Caki2 (cell line): Measurements from ENCODE around the gene HSPB6. TPM values are rescaled to one million over a fixed set of nuclear protein-coding genes. Genes with fewer than 3 reads are reported as not detected.

Experiments
- DNase-seq: peaks from one replicate; pipeline ENCODE4 v3.0.0-alpha.2; 2015; ENCODE audit warnings: low read depth
- in situ Hi-C: cut with HindIII; loops from 2 replicates; pipeline ENCODE4 v1.10.0; 2016; ENCODE audit warnings: low sequenced_read_pairs, low pct_unique_long_range_greater_than_20kb, mixed read lengths
- total RNA-seq: library from RNA; depleted of rRNA; stranded (reverse); fragments of >200 nt; shearing (Covaris generic); gene quantifications from 2 replicates; pipeline ENCODE4 v1.2.3, GENCODE V29; 2014; ENCODE audit warnings: low replicate concordance

The HSPB6 gene
- total RNA-seq, 1 experiment from 2014 or later = not detected

GRCh38 chr19:35752746-35753350 is 4.0 kb downstream of the HSPB6 start:
- in situ Hi-C loops = no loop called here
- no peak for DNase-seq

GRCh38 chr19:35751839-35752745 is 4.7 kb downstream of the HSPB6 start:
- in situ Hi-C loops = no loop called here
- DNase-seq = no peak

- in situ Hi-C loops = no loop called here
Observed at GRCh38 chr19:35750167-35750566, 6.7 kb downstream of the HSPB6 start.

GRCh38 chr19:35748106-35749020 is 8.5 kb downstream of the HSPB6 start, which contains the start of gene LIN37:
Gene LIN37 (plus strand): TSS chr19:35748576. CDS start chr19:35748725, 149 bp downstream.
- peak; percentile 100 for DNase-seq
- in situ Hi-C loops = no loop called here

More at GRCh38 chr19:35750167-35750566, 6.7 kb downstream of the HSPB6 start:
- no peak for DNase-seq

- no peak for DNase-seq
- in situ Hi-C loops = no loop called here
Observed at GRCh38 chr19:35746531-35746930, 10.3 kb downstream of the HSPB6 start.

- in situ Hi-C loops = no loop called here
- DNase-seq = no peak
Observed at GRCh38 chr19:35746087-35746462, 10.8 kb downstream of the HSPB6 start.

GRCh38 chr19:35745328-35746086 is 11.3 kb downstream of the HSPB6 start, which contains the start of the genes PSENEN and U2AF1L4:
Gene PSENEN (plus strand): TSS chr19:35745651. CDS start chr19:35745931, 280 bp downstream.
Gene U2AF1L4 (minus strand): TSS chr19:35745418. CDS start chr19:35745391, 27 bp downstream.
- peak; percentile 99 for DNase-seq
- in situ Hi-C loops = no loop called here

GRCh38 chr19:35744430-35745327 is 12.2 kb downstream of the HSPB6 start:
- in situ Hi-C loops = no loop called here
- DNase-seq = peak; percentile 97

GRCh38 chr19:35743640-35744429 is 13.0 kb downstream of the HSPB6 start:
- in situ Hi-C loops = no loop called here
- DNase-seq = no peak

- no peak for DNase-seq
- in situ Hi-C loops = no loop called here
Observed at GRCh38 chr19:35742121-35742724, 14.6 kb downstream of the HSPB6 start, which contains the start of gene IGFLR1. Gene IGFLR1 (minus strand): TSS chr19:35742452. CDS start chr19:35741180, 1,272 bp downstream.

- in situ Hi-C loops = no loop called here
- DNase-seq = no peak
Observed at GRCh38 chr19:35741203-35741515, 15.7 kb downstream of the HSPB6 start.

GRCh38 chr19:35740423-35741202 is 16.2 kb downstream of the HSPB6 start:
- peak; percentile 98 for DNase-seq
- in situ Hi-C loops = no loop called here

- in situ Hi-C loops = no loop called here
- DNase-seq = no peak
Observed at GRCh38 chr19:35740108-35740422, 16.8 kb downstream of the HSPB6 start.

- no peak for DNase-seq
- in situ Hi-C loops = no loop called here
Observed at GRCh38 chr19:35739275-35740107, 17.3 kb downstream of the HSPB6 start.
